ENCODE results near the gene CATSPER4. TPM values are rescaled to one million over a fixed set of nuclear protein-coding genes. Genes with fewer than 3 reads are reported as not detected.

Gene CATSPER4
- total and polyA plus RNA-seq, 2 experiments from 2014 or later: 0.31 TPM; not detected in 1

- TF ChIP-seq ETS1 (IDR thresholded peaks at IDR 0.05): no peak
- no peak for TF ChIP-seq EZH2phosphoT487 (IDR thresholded peaks at IDR 0.05; ENCODE audit: unreplicated experiment)
- no peak for TF ChIP-seq REST (IDR thresholded peaks at IDR 0.05; ENCODE audit: unreplicated experiment)
- no peak for TF ChIP-seq STAT1 (IDR thresholded peaks at IDR 0.05; ENCODE audit: unreplicated experiment)
- no peak for TF ChIP-seq NANOG (IDR thresholded peaks at IDR 0.05; ENCODE audit: borderline replicate concordance)
- no peak for DNase-seq (ENCODE audit: low spot score)
- H4K20me1 ChIP-seq (replicated peaks; ENCODE audit: insufficient read depth): no peaks in the 10 kb centered on the region
- H3K4me1 Mint-ChIP-seq: peaks cover 17% of the 10 kb centered on the region
- H3K9me3 Mint-ChIP-seq: no peaks in the 10 kb centered on the region; the same call in 2 of the 3 replicates
- no peak overlapping the region for H3K4me2 ChIP-seq
- H3K27ac Mint-ChIP-seq: peak overlapping the region; percentile 49
- H3K4me1 ChIP-seq (ENCODE audit: insufficient read depth): no peaks in the 10 kb centered on the region
- H3K4me3 Mint-ChIP-seq: no peak overlapping the region
- H3F3A ChIP-seq (replicated peaks; ENCODE audit: low read depth): 0 out of 2 replicates have a peak, but pooled peaks cover 4% of the 10 kb centered on the region
- peaks cover 13% of the 10 kb centered on the region for H3K27me3 Mint-ChIP-seq (ENCODE audit: insufficient read depth, low read depth, poor library complexity)
- no peak for ATAC-seq
- H3K27ac ChIP-seq (ENCODE audit: low read depth): no peak overlapping the region
- no peak overlapping the region for H2AFZ ChIP-seq
- H3K36me3 ChIP-seq (ENCODE audit: insufficient read depth): no peaks in the 10 kb centered on the region
- H3K79me2 ChIP-seq (replicated peaks; ENCODE audit: insufficient read depth): no peaks in the 10 kb centered on the region
- peaks cover 9% of the 10 kb centered on the region; the same call in 2 of the 3 replicates for H3K36me3 Mint-ChIP-seq (ENCODE audit: low read depth)
- H3K27me3 ChIP-seq (ENCODE audit: insufficient read depth): no peaks in the 10 kb centered on the region
- H3K4me3 ChIP-seq: no peak overlapping the region
- no peaks in the 10 kb centered on the region for H3K9me2 ChIP-seq (ENCODE audit: insufficient read depth)
Measured at GRCh38 chr1:26189751-26190275, 589 bp upstream of the CATSPER4 start.

- no peak overlapping the region for H3K4me3 Mint-ChIP-seq
- Histone ChIP-seq H3K27me3 (ENCODE audit: insufficient read depth) (no peaks in the 10 kb centered on the region), H3F3A (replicated peaks; ENCODE audit: low read depth) (0 out of 2 replicates have a peak, but pooled peaks cover 4% of the 10 kb centered on the region), H2AFZ (no peak overlapping the region), H4K20me1 (replicated peaks; ENCODE audit: insufficient read depth) (no peaks in the 10 kb centered on the region), H3K79me2 (replicated peaks; ENCODE audit: insufficient read depth) (no peaks in the 10 kb centered on the region), H3K36me3 (ENCODE audit: insufficient read depth) (no peaks in the 10 kb centered on the region), H3K4me2 (no peak overlapping the region), H3K4me3 (no peak overlapping the region), H3K4me1 (ENCODE audit: insufficient read depth) (no peaks in the 10 kb centered on the region), H3K9me2 (ENCODE audit: insufficient read depth) (no peaks in the 10 kb centered on the region), H3K27ac (ENCODE audit: low read depth) (no peak overlapping the region)
- peaks cover 17% of the 10 kb centered on the region for H3K4me1 Mint-ChIP-seq
- peaks cover 5% of the 10 kb centered on the region; the same call in 1 of the 3 replicates for H3K36me3 Mint-ChIP-seq (ENCODE audit: low read depth)
- DNase-seq (ENCODE audit: low spot score) (no peak), ATAC-seq (no peak)
- peaks cover 12% of the 10 kb centered on the region for H3K27me3 Mint-ChIP-seq (ENCODE audit: insufficient read depth, low read depth, poor library complexity)
- no peak overlapping the region for H3K27ac Mint-ChIP-seq
- H3K9me3 Mint-ChIP-seq: no peaks in the 10 kb centered on the region; the same call in 2 of the 3 replicates
- TF ChIP-seq EZH2 (IDR thresholded peaks at IDR 0.05; ENCODE audit: low read depth, unreplicated experiment) (no peak), ZNF462 (CRISPR knock-in tag; IDR thresholded peaks at IDR 0.05) (no peak), CTCF (conservative IDR thresholded peaks at IDR 0.05; ENCODE audit: low read depth in 2 of 2) (no peak), CREB1 (CRISPR knock-in tag; IDR thresholded peaks at IDR 0.05; ENCODE audit: low read depth) (no peak)
Measured at GRCh38 chr1:26191739-26192138, 1.3 kb downstream of the CATSPER4 start.

All from GM23338 (cell line).